C4-2B (cell line): ENCODE measurements around the gene SHD.
"Not testable (repeated sequence)": the region's sequence is repeated elsewhere in the genome, so short reads cannot be mapped to it uniquely, and the experiment has no call there.

Experiments used
- H3K27ac ChIP-seq: fragments of 450-650 bp; 2 replicates; pipeline ENCODE4 v1.5.1; 2017
- CTCF ChIP-seq: fragments of 450-650 bp; conservative IDR thresholded peaks from 2 replicates; pipeline ENCODE4 v1.5.1; 2017; ENCODE audit warnings: mild to moderate bottlenecking
- ZFX ChIP-seq: fragments of 450-650 bp; IDR thresholded peaks from 2 replicates; pipeline ENCODE4 v1.6.1; 2017

The SHD gene

DNA sequence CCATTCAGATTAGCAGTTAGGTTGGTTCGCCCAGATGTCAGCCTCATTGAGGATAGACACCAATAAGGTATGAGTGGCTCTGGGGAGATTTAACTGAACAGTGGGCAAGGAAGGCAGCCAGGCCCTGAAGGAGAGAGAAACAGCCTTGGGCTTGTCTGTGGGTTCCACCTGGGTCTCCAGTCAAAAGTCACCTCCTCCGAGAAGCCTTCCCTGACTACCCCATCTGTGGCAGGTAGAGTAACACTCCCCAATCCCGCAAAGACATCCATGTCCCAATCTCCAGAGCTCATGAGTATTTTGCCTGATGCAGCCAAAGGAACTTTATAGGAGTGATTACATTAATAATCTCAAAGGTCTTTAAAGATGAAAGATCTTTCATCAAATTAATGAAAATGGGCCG lies 40.2 kb upstream of the SHD start:
- no peak overlapping the region for H3K27ac ChIP-seq
- TF ChIP-seq ZFX (no peak), CTCF (no peak)

DNA sequence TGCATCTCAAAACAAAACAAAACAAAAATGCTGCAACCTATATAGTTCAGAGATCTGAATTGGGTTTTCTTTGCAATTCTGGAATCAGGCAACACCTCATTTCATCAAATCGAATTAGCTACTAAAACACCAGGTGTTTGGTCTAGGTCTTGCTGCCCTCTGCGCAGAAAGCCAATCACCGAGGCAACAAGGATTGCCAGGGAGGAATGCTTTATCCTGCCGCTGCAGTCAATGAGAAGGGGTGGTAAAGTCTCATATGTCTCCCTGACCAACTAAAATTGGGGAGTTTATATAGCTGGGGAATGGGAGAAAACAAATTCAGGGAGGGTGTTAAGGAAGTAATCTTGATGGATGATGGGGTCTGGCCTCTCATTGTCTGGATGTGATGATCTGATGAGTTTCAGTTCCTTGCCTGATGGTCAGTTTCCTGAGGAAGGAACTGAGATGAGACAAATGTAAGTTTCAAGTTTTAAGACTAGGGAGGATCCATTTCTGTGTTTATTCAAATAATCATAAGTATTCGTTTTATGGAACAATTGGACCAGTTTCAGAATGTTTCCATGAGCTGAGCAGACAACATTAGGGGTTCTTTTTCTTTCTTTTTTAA lies 37.1 kb upstream of the SHD start:
- no peak overlapping the region for H3K27ac ChIP-seq
- no peak for TF ChIP-seq ZFX
- no peak for TF ChIP-seq CTCF

GRCh38 chr19:4245938-4246337 lies 33.1 kb upstream of the SHD start:
- not testable (repeated sequence) for H3K27ac ChIP-seq

- TF ChIP-seq ZFX: peak; percentile 36; the same call in 1 of the 2 replicates
- TF ChIP-seq CTCF: peak; percentile 76
- H3K27ac ChIP-seq: peak within 1 kb of the TSS; percentile 74
These were observed 32.1 kb upstream of the SHD start, which contains the start of gene YJU2 for GRCh38 chr19:4246767-4247593. Gene YJU2 (plus strand): TSS chr19:4247080. CDS start chr19:4247147, 67 bp downstream.

DNA sequence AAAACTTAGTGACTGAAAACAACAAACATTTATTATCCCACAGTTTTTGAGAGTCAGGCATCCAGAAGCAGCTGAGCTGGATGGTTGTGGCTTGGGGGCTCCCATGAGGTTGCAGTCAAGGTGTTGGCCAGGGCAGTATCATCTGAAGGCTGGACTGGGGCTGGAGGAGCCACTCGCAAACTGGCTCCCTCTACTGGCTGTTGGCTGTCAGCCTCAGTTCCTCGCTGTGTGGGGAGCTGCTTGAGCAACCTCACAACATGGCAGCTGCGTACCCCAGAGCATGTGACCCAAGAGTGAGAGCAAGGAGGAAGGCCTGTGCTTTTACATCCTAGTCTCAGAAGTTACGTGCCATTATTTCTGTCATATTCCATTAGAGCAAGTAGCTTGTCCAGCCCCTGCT lies 22.5 kb upstream of the SHD start:
- H3K27ac ChIP-seq: no peak overlapping the region
- TF ChIP-seq ZFX: no peak
- TF ChIP-seq CTCF: no peak

DNA sequence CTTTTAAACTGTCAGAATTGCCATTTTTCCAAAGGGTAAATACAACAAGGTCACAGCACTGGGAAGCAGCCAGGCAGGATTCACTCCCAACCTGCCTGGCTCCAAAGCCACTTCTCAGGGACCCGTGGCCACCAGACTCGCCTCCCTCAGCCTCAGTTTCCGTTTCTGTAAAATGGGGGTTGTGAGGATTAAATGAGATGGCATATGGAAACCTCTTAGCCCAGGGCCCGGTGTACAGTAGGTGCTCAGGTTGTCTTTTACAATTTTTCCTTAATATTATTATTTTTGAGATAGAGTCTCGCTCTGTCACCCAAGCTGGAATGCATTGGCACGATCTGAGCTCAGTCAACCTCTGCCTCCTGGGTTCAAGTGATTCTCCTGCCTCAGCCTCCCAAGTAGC lies 22.0 kb upstream of the SHD start:
- TF ChIP-seq ZFX (no peak), CTCF (no peak)
- no peak overlapping the region for H3K27ac ChIP-seq

DNA sequence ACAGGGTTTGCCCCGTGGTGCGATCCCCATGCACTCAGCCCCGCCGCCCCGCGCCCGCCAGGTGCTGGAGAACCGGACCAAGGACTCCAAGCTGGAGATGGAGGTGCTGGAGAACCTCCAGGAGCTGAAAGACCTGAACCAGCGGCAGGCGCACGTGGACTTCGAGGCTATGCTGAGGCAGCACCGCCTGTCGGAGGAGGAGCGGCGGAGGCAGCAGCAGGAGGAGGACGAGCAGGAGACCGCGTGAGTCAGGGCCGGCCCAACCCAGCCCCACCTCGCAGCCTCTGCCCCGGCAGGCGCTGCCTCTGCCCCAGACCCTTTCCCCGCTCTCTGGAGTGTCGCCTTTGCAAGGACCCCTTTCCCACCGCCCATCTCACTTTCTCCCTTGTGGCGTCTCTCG lies 20.9 kb upstream of the SHD start:
- H3K27ac ChIP-seq: no peak overlapping the region
- TF ChIP-seq CTCF (no peak), ZFX (no peak)

DNA sequence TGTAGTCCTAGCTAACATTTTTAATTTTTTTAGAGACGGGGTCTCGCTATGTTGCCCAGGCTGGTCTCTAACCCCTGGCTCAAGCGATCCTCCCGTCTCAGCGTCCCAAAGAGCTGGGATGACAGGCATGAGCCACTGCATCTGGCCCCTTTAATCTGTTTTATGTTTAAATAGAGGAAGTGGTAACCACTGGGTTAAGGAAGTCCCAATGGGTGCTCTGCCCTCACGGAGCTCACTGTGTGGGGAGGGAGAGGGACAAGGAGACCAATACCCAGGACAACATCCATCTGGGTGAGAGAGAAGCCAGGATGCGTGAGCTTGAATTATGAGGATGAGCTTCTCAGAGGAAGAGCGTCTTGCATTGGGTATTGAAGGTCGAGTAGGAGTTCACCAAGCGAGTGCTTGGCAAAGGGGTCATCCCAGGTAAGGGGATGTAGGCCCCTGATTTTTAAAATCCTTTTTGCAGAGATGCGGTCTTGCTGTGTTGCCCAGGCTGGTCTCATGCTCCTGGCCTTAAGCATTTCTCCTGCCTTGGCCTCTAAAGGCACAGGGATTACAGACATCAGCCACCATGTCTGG lies 18.4 kb upstream of the SHD start:
- H3K27ac ChIP-seq: no peak overlapping the region
- no peak for TF ChIP-seq CTCF
- no peak for TF ChIP-seq ZFX
